ENCODE results near the gene KRTAP10-7.
"Not testable (repeated sequence)": the region's sequence is repeated elsewhere in the genome, so short reads cannot be mapped to it uniquely, and the experiment has no call there.

Gene KRTAP10-7

GRCh38 chr21:44571844-44572782 lies 28.3 kb upstream of the KRTAP10-7 start:
- no peak for DNase-seq

- DNase-seq = no peak
Measured at GRCh38 chr21:44572959-44573583, 27.3 kb upstream of the KRTAP10-7 start.

GRCh38 chr21:44573630-44574456 lies 26.6 kb upstream of the KRTAP10-7 start, which contains the start of gene KRTAP10-4:
KRTAP10-4 (plus strand) TSS chr21:44573729; CDS start chr21:44573759, 30 bp downstream.
- DNase-seq = not testable (repeated sequence)

- DNase-seq = no peak
Measured at GRCh38 chr21:44574457-44575306, 25.7 kb upstream of the KRTAP10-7 start.

GRCh38 chr21:44575307-44576024 lies 24.9 kb upstream of the KRTAP10-7 start:
- no peak for DNase-seq

- DNase-seq = no peak
Measured at GRCh38 chr21:44576025-44576420, 24.4 kb upstream of the KRTAP10-7 start.

- no peak for DNase-seq
Measured at GRCh38 chr21:44578371-44579055, 21.9 kb upstream of the KRTAP10-7 start.

- DNase-seq = no peak
Measured at GRCh38 chr21:44579056-44579832, 21.2 kb upstream of the KRTAP10-7 start.

- no peak for DNase-seq
Measured at GRCh38 chr21:44579833-44580144, 20.6 kb upstream of the KRTAP10-7 start.

- DNase-seq = not testable (repeated sequence)
Measured at GRCh38 chr21:44580231-44580821, 20.1 kb upstream of the KRTAP10-7 start, which contains the start of gene KRTAP10-5. KRTAP10-5 (minus strand) TSS chr21:44580604; CDS start chr21:44580578, 26 bp downstream.

- no peak for DNase-seq
Measured at GRCh38 chr21:44581158-44581557, 19.2 kb upstream of the KRTAP10-7 start.

- DNase-seq = no peak
Measured at GRCh38 chr21:44582055-44582454, 18.3 kb upstream of the KRTAP10-7 start.

GRCh38 chr21:44583089-44583799 lies 17.2 kb upstream of the KRTAP10-7 start:
- DNase-seq = no peak

GRCh38 chr21:44583800-44584147 lies 16.6 kb upstream of the KRTAP10-7 start:
- no peak for DNase-seq

GRCh38 chr21:44585892-44586291 lies 14.5 kb upstream of the KRTAP10-7 start:
- no peak for DNase-seq

GRCh38 chr21:44589094-44589493 lies 11.3 kb upstream of the KRTAP10-7 start:
- no peak for DNase-seq

GRCh38 chr21:44589586-44590305 lies 10.7 kb upstream of the KRTAP10-7 start:
- DNase-seq = no peak

- no peak for DNase-seq
Measured at GRCh38 chr21:44590311-44590721, 10.1 kb upstream of the KRTAP10-7 start.
